Osteoblast (primary cell): Measurements from ENCODE around the gene RASGEF1B. TPM values are rescaled to one million over a fixed set of nuclear protein-coding genes. Genes with fewer than 3 reads are reported as not detected.
"Not testable (repeated sequence)": the region's sequence is repeated elsewhere in the genome, so short reads cannot be mapped to it uniquely, and the experiment has no call there.

Experiments
- DNase-seq: peaks from one replicate; pipeline ENCODE4 v3.0.0; 2011; ENCODE audit warnings: low spot score, mixed read lengths; ENCODE audit not compliant: insufficient read length; ENCODE audit errors: missing footprints
- H2AFZ ChIP-seq: 2 replicates; pipeline ENCODE4 v1.6.0; 2011; ENCODE audit warnings: mild to moderate bottlenecking, low read length
- H3K27ac ChIP-seq: 2 replicates; pipeline ENCODE4 v1.5.1; 2011; ENCODE audit warnings: mild to moderate bottlenecking, low read depth, low read length, moderate library complexity
- H3K27me3 ChIP-seq: 2 replicates; pipeline ENCODE4 v1.6.0; 2012; ENCODE audit warnings: mild to moderate bottlenecking, control low read depth, inconsistent platforms, low read length, moderate library complexity; ENCODE audit not compliant: insufficient read depth
- H3K36me3 ChIP-seq: 2 replicates; pipeline ENCODE4 v1.5.1; 2011; ENCODE audit warnings: mild to moderate bottlenecking, low read length, control low read depth, moderate library complexity; ENCODE audit not compliant: insufficient read depth
- H3K4me1 ChIP-seq: 2 replicates; pipeline ENCODE4 v1.5.1; 2011; ENCODE audit warnings: mild to moderate bottlenecking, low read length, control low read depth, moderate library complexity; ENCODE audit not compliant: insufficient read depth
- H3K4me2 ChIP-seq: 2 replicates; pipeline ENCODE4 v1.6.0; 2011; ENCODE audit warnings: mild to moderate bottlenecking, low read length; ENCODE audit not compliant: insufficient read depth
- H3K4me3 ChIP-seq: fragments of 200-600 bp; sonication (generic); 3 replicates; pipeline ENCODE4 v1.5.1; 2012; ENCODE audit warnings: mild to moderate bottlenecking, low read length, inconsistent platforms; ENCODE audit not compliant: insufficient read depth
- H3K79me2 ChIP-seq: 2 replicates; pipeline ENCODE4 v1.6.0; 2012; ENCODE audit warnings: mild to moderate bottlenecking, low read length, control low read depth, inconsistent platforms; ENCODE audit not compliant: insufficient read depth
- H3K9me3 ChIP-seq: 2 replicates; pipeline ENCODE4 v1.5.1; 2011; ENCODE audit warnings: low read depth, low read length, control low read depth
- H4K20me1 ChIP-seq: 2 replicates; pipeline ENCODE4 v1.6.0; 2012; ENCODE audit warnings: mild to moderate bottlenecking, low read length, control low read depth; ENCODE audit not compliant: insufficient read depth
- total RNA-seq: library from RNA; depleted of rRNA; stranded (reverse); fragments of >200 nt; gene quantifications from 2 replicates; pipeline ENCODE4 v1.2.3, GENCODE V29; 2012
- TF ChIP-seq, protein P1 (sequence below): IDR thresholded peaks from 2 replicates; pipeline ENCODE4 v1.5.1; 2011; ENCODE audit warnings: mild to moderate bottlenecking, low read depth, low read length, moderate library complexity; ENCODE audit errors: extremely low read depth

RASGEF1B gene
- total RNA-seq, 1 donor: 5.8 TPM

DNA sequence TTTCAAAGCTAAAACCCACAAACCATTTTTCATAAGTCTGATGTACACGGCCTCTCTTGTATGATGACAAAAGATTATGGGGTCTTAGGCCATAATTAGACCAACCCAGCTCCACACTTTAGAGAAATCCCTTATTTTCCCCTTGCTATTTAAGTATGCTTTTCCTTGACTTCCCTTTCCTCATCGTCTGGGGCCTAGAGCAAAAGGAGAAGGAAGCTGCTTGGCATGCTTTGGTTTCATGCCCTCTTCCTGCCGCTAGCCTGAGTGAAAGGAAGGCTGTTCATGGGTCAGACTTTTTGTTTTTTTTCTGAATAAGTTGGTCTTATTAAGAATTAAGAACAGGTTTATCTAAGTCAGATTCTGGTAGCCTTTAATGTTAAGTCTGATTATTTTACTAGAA lies 10.6 kb upstream of the RASGEF1B start:
- Histone ChIP-seq H3K4me1 (no peaks in the 10 kb centered on the region), H3K4me3 (no peak overlapping the region), H3K27ac (no peak overlapping the region), H4K20me1 (no peaks in the 10 kb centered on the region), H3K9me3 (no peaks in the 10 kb centered on the region), H3K4me2 (no peak overlapping the region), H3K36me3 (no peaks in the 10 kb centered on the region), H2AFZ (no peak overlapping the region), H3K79me2 (no peaks in the 10 kb centered on the region), H3K27me3 (no peaks in the 10 kb centered on the region)
- TF ChIP-seq, protein P1, sequence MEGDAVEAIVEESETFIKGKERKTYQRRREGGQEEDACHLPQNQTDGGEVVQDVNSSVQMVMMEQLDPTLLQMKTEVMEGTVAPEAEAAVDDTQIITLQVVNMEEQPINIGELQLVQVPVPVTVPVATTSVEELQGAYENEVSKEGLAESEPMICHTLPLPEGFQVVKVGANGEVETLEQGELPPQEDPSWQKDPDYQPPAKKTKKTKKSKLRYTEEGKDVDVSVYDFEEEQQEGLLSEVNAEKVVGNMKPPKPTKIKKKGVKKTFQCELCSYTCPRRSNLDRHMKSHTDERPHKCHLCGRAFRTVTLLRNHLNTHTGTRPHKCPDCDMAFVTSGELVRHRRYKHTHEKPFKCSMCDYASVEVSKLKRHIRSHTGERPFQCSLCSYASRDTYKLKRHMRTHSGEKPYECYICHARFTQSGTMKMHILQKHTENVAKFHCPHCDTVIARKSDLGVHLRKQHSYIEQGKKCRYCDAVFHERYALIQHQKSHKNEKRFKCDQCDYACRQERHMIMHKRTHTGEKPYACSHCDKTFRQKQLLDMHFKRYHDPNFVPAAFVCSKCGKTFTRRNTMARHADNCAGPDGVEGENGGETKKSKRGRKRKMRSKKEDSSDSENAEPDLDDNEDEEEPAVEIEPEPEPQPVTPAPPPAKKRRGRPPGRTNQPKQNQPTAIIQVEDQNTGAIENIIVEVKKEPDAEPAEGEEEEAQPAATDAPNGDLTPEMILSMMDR: no peak
- no peak for DNase-seq

DNA sequence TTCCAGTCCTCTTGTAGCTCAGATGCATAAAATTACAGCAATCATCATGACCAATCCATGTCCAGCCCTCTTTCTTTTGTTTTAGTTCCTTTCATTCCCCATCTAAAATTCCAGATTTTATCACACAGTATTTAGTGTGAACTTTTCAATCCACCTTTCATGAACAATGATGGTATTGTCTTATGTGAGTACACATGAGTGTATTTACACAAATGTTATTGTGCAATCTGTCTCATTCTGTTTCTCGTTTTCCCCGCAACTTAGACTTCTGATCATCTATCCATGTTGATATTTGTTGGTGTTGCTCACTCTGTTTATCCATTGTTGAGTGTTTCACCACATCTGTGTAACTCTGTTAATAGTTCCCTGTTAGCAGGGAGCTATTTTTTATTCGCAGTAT lies 9.4 kb upstream of the RASGEF1B start:
- TF ChIP-seq, protein P1: no peak
- H3K4me2 ChIP-seq: no peak overlapping the region
- H3K79me2 ChIP-seq: no peaks in the 10 kb centered on the region
- no peak overlapping the region for H2AFZ ChIP-seq
- no peak for DNase-seq
- H3K4me1 ChIP-seq: no peaks in the 10 kb centered on the region
- no peaks in the 10 kb centered on the region for H3K36me3 ChIP-seq
- no peak overlapping the region for H3K4me3 ChIP-seq
- no peaks in the 10 kb centered on the region for H3K27me3 ChIP-seq
- H3K27ac ChIP-seq: no peak overlapping the region
- H4K20me1 ChIP-seq: no peaks in the 10 kb centered on the region
- no peaks in the 10 kb centered on the region for H3K9me3 ChIP-seq

DNA sequence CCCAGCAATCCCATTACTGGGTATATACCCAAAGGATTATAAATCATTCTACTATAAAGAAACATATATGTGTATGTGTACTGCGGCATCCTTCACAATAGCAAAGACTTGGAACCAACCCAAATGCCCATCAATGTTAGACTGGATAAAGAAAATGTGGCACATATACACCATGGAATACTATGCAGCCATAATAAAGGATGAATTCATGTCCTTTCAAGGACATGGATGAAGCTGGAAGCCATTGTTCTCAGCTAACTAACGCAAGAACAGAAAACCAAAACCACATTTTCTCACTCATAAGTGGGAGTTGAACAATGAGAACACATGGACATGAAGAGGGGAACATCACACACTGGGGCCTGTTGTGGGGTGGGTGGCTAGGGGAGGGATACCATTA lies 7.9 kb upstream of the RASGEF1B start:
- H3K36me3 ChIP-seq, H3K27ac ChIP-seq, H2AFZ ChIP-seq, H3K9me3 ChIP-seq, H3K4me2 ChIP-seq, H4K20me1 ChIP-seq, DNase-seq, H3K27me3 ChIP-seq, H3K4me1 ChIP-seq, H3K79me2 ChIP-seq, H3K4me3 ChIP-seq: not testable (repeated sequence)

DNA sequence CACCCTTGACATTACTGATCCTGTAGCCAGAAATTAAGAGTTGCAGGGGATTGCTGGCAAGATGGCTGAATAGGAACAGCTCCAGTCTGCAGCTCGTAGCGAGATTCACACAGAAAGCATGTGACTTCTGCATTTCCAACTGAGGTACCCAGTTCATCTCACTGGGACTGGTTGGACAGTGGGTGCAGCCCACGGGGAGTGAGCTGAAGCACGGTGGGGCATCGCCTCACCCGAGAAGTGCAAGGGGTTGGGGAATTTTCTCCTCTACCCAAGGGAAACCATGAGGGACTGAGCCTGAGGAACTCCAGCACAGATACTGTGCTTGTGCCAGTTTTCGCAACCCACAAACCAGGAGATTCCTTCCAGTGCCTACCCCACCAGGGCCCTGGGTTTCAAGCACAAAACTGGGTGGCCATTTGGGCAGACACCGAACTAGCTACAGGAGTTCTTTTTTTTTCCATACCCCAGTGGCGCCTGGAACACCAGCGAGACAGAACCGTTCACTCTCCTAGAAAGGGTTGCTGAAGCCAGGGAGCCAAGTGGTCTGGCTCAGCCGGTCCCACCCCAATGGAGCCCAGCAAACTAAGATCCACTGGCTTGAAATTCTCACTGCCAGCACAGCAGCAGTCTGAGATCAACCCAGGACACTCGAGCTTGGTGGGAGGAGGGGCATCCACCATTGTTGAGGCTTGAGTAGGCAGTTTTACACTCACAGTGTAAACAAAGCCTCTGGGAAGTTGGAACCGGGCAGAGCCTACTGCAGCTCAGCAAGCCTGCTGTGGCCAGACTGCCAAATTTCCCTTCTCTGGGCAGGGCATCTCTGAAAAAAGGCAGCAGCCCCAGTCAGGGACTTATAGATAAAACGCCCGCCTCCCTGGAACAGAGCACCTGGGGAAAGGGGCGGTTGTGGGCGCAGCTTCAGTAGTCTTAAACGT lies 1.9 kb upstream of the RASGEF1B start:
- Histone ChIP-seq H3K4me1 (peaks cover 13% of the 10 kb centered on the region), H3K27me3 (peaks cover 27% of the 10 kb centered on the region)
- not testable (repeated sequence) for H3K4me3 ChIP-seq, H3K9me3 ChIP-seq, H2AFZ ChIP-seq, H3K36me3 ChIP-seq, H3K79me2 ChIP-seq, H4K20me1 ChIP-seq, H3K27ac ChIP-seq, H3K4me2 ChIP-seq, DNase-seq
